HepG2 (cell line): ENCODE measurements around the gene GYG1. TPM values are rescaled to one million over a fixed set of nuclear protein-coding genes. Genes with fewer than 3 reads are reported as not detected.

Source experiments
- ARID2 ChIP-seq: sonication (generic); formaldehyde crosslinking; IDR thresholded peaks from 2 replicates; pipeline ENCODE4 v1.8.1; 2022; ENCODE audit warnings: mild to moderate bottlenecking, missing genetic modification reagents, borderline replicate concordance
- JUNB ChIP-seq: sonication (generic); formaldehyde crosslinking; IDR thresholded peaks from 2 replicates; pipeline ENCODE4 v1.8.0; 2022; ENCODE audit warnings: missing genetic modification reagents, mild to moderate bottlenecking, borderline replicate concordance
- TP53 ChIP-seq: sonication (generic); formaldehyde crosslinking; conservative IDR thresholded peaks from 2 replicates; pipeline ENCODE4 v1.4.0; 2020; ENCODE audit warnings: missing genetic modification reagents
- ZSCAN21 ChIP-seq: sonication (generic); formaldehyde crosslinking; IDR thresholded peaks from 2 replicates; pipeline ENCODE4 v1.8.0; 2022; ENCODE audit warnings: mild to moderate bottlenecking, missing genetic modification reagents, moderate library complexity, borderline replicate concordance
- polyA plus RNA-seq, 8 experiments: library from polyadenylated mRNA; depleted of rRNA in 3 of 8; stranded (reverse) in 7 of 8; unstranded in 1 of 8; fragments of >200 nt; fragmentation: Illumina TruSeq in 4 of 8; extraction: Trizol in 4 of 8; gene quantifications; 2 replicates each; pipeline versions ENCODE4 v1.2.1 to v1.2.3, GENCODE V29; 2011 to 2016; ENCODE audit warnings: low read depth in 4 of 8, missing spikeins in 1 of 8, mixed read lengths in 1 of 8; ENCODE audit not compliant: insufficient read depth in 1 of 8
- total RNA-seq, 5 experiments: library from RNA; depleted of rRNA; stranded (reverse); fragments of >200 nt; fragmentation: Illumina TruSeq; extraction: Trizol; gene quantifications; 2 replicates each; pipeline ENCODE4 v1.2.3, GENCODE V29; 2016; ENCODE audit warnings: low read depth in 1 of 5
- TF ChIP-seq, protein P1 (sequence below): IDR thresholded peaks from 2 replicates; pipeline ENCODE4 v1.6.1; 2016; ENCODE audit warnings: low read depth
- TF ChIP-seq, protein P2 (sequence below): sonication (generic); formaldehyde crosslinking; IDR thresholded peaks from 2 replicates; pipeline ENCODE4 v1.5.1; 2020; ENCODE audit warnings: mild to moderate bottlenecking, missing genetic modification reagents, borderline replicate concordance
- TF ChIP-seq, protein P3 (sequence below): IDR thresholded peaks from 2 replicates; pipeline ENCODE4 v1.6.1; 2012; ENCODE audit warnings: low read depth, low read length, improper control_type of control experiment
- TF ChIP-seq, protein P4 (sequence below): sonication (generic); formaldehyde crosslinking; IDR thresholded peaks from 2 replicates; pipeline ENCODE4 v1.4.0; 2020; ENCODE audit warnings: missing genetic modification reagents, mild to moderate bottlenecking, borderline replicate concordance

The GYG1 gene
- total and polyA plus RNA-seq, 2 of the 13 experiments (the other 11 are each of a cell fraction or from before 2014, with no cell fraction given), result 15.7 to 28.1 TPM

DNA sequence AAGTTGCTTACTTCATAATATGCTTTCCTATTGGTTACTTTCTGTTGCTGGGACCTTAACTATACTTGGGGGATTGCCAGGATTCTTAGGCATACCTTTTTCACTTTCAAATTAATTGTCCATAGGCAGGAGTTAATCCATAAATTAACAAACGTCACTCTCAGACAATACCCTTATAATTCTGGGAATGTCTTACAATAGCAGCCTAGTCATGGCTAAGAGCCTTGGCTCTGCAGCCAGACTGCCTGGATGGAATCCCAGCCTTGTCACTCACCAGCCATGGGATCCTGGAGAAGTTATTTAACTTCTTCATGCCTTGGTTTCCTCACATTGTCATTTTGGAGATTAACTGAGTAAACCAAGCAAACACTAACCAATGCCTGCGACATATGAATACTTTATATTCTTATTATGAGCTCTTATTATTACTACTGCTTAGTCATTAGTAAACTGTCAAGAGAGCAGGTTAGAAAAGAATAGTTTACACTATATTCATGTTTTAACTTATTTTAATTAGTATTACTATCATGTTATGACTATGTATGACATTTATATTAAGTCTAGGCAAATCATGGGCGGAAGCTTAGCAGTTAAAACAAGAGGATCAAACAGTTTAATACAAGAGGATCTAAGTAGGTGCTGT lies 29.0 kb downstream of the GYG1 start (continued):
- TF ChIP-seq, protein P1, sequence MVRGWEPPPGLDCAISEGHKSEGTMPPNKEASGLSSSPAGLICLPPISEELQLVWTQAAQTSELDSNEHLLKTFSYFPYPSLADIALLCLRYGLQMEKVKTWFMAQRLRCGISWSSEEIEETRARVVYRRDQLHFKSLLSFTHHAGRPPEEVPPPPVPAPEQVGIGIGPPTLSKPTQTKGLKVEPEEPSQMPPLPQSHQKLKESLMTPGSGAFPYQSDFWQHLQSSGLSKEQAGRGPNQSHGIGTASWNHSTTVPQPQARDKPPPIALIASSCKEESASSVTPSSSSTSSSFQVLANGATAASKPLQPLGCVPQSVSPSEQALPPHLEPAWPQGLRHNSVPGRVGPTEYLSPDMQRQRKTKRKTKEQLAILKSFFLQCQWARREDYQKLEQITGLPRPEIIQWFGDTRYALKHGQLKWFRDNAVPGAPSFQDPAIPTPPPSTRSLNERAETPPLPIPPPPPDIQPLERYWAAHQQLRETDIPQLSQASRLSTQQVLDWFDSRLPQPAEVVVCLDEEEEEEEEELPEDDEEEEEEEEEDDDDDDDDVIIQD (CRISPR knock-in tag), result no peak
- TF ChIP-seq ARID2 (CRISPR knock-in tag), result no peak
- no peak for TF ChIP-seq JUNB (CRISPR knock-in tag)
- no peak for TF ChIP-seq ZSCAN21 (CRISPR knock-in tag)
- TF ChIP-seq, protein P2, sequence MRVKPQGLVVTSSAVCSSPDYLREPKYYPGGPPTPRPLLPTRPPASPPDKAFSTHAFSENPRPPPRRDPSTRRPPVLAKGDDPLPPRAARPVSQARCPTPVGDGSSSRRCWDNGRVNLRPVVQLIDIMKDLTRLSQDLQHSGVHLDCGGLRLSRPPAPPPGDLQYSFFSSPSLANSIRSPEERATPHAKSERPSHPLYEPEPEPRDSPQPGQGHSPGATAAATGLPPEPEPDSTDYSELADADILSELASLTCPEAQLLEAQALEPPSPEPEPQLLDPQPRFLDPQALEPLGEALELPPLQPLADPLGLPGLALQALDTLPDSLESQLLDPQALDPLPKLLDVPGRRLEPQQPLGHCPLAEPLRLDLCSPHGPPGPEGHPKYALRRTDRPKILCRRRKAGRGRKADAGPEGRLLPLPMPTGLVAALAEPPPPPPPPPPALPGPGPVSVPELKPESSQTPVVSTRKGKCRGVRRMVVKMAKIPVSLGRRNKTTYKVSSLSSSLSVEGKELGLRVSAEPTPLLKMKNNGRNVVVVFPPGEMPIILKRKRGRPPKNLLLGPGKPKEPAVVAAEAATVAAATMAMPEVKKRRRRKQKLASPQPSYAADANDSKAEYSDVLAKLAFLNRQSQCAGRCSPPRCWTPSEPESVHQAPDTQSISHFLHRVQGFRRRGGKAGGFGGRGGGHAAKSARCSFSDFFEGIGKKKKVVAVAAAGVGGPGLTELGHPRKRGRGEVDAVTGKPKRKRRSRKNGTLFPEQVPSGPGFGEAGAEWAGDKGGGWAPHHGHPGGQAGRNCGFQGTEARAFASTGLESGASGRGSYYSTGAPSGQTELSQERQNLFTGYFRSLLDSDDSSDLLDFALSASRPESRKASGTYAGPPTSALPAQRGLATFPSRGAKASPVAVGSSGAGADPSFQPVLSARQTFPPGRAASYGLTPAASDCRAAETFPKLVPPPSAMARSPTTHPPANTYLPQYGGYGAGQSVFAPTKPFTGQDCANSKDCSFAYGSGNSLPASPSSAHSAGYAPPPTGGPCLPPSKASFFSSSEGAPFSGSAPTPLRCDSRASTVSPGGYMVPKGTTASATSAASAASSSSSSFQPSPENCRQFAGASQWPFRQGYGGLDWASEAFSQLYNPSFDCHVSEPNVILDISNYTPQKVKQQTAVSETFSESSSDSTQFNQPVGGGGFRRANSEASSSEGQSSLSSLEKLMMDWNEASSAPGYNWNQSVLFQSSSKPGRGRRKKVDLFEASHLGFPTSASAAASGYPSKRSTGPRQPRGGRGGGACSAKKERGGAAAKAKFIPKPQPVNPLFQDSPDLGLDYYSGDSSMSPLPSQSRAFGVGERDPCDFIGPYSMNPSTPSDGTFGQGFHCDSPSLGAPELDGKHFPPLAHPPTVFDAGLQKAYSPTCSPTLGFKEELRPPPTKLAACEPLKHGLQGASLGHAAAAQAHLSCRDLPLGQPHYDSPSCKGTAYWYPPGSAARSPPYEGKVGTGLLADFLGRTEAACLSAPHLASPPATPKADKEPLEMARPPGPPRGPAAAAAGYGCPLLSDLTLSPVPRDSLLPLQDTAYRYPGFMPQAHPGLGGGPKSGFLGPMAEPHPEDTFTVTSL (CRISPR knock-in tag), result no peak
- TF ChIP-seq, protein P3, sequence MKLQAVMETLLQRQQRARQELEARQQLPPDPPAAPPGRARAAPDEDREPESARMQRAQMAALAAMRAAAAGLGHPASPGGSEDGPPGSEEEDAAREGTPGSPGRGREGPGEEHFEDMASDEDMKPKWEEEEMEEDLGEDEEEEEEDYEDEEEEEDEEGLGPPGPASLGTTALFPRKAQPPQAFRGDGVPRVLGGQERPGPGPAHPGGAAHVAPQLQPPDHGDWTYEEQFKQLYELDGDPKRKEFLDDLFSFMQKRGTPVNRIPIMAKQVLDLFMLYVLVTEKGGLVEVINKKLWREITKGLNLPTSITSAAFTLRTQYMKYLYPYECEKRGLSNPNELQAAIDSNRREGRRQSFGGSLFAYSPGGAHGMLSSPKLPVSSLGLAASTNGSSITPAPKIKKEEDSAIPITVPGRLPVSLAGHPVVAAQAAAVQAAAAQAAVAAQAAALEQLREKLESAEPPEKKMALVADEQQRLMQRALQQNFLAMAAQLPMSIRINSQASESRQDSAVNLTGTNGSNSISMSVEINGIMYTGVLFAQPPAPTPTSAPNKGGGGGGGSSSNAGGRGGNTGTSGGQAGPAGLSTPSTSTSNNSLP, result no peak
- TF ChIP-seq TP53 (CRISPR knock-in tag), result no peak
- TF ChIP-seq, protein P4, sequence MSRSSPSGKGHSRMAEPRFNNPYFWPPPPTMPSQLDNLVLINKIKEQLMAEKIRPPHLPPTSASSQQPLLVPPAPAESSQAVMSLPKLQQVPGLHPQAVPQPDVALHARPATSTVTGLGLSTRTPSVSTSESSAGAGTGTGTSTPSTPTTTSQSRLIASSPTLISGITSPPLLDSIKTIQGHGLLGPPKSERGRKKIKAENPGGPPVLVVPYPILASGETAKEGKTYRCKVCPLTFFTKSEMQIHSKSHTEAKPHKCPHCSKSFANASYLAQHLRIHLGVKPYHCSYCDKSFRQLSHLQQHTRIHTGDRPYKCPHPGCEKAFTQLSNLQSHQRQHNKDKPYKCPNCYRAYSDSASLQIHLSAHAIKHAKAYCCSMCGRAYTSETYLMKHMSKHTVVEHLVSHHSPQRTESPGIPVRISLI (CRISPR knock-in tag), result no peak
- TF ChIP-seq, all 625 proteins: peak for 0
